LNCaP clone FGC (cell line): ENCODE data around the gene GCLM.

Experiments
- DNase-seq: peaks from one replicate; pipeline ENCODE4 v3.0.0-alpha.2; 2011; ENCODE audit warnings: low read depth
- H3K4me3 ChIP-seq: 2 replicates; pipeline ENCODE4 v1.5.1; 2011; ENCODE audit warnings: mild to moderate bottlenecking, low read depth, low read length, control low read depth
- CTCF ChIP-seq: IDR thresholded peaks from 2 replicates; pipeline ENCODE4 v1.5.1; 2012; ENCODE audit warnings: mild to moderate bottlenecking; ENCODE audit not compliant: control insufficient read depth, insufficient read depth; ENCODE audit errors: extremely low read depth

Gene GCLM

GRCh38 chr1:93839753-93840152 is 69.5 kb downstream of the GCLM start:
- H3K4me3 ChIP-seq = no peak overlapping the region
- no peak for DNase-seq
- no peak for TF ChIP-seq CTCF

GRCh38 chr1:93839307-93839706 is 69.9 kb downstream of the GCLM start:
- no peak for TF ChIP-seq CTCF
- no peak overlapping the region for H3K4me3 ChIP-seq
- no peak for DNase-seq

GRCh38 chr1:93837961-93838360 is 71.3 kb downstream of the GCLM start:
- DNase-seq = no peak
- TF ChIP-seq CTCF = no peak
- H3K4me3 ChIP-seq = no peak overlapping the region
